H1 (cell line): ENCODE measurements around the gene SMARCA5. TPM values are rescaled to one million over a fixed set of nuclear protein-coding genes. Genes with fewer than 3 reads are reported as not detected.

Experiments
- ASH2L ChIP-seq: fragments of 200-600, 300-600 bp; sonication (generic); IDR thresholded peaks from one replicate; pipeline ENCODE4 v1.7.1; 2017; ENCODE audit warnings: low read length
- BRCA1 ChIP-seq: IDR thresholded peaks from 2 replicates; pipeline ENCODE4 v1.6.1; 2012; ENCODE audit warnings: low read depth, low read length, improper control_type of control experiment
- CHD1 ChIP-seq: IDR thresholded peaks from 2 replicates; pipeline ENCODE4 v1.6.1; 2012; ENCODE audit warnings: low read depth, low read length, improper control_type of control experiment
- EP300 ChIP-seq, 2 experiments: IDR thresholded peaks; 1 replicate in 1 of 2; 2 replicates in 1 of 2; pipeline ENCODE4 v1.6.1; 2011 to 2012; ENCODE audit warnings: low read depth in 2 of 2, low read length in 2 of 2, mild to moderate bottlenecking in 2 of 2, borderline replicate concordance in 1 of 2, inconsistent platforms in 1 of 2, moderate library complexity in 1 of 2
- GTF2F1 ChIP-seq: IDR thresholded peaks from 2 replicates; pipeline ENCODE4 v1.6.1; 2012; ENCODE audit warnings: low read depth, low read length, improper control_type of control experiment, borderline replicate concordance
- KDM4A ChIP-seq: IDR thresholded peaks from one replicate; pipeline ENCODE4 v1.7.1; 2012; ENCODE audit warnings: low read depth, mild to moderate bottlenecking, moderate library complexity, low read length, inconsistent platforms; ENCODE audit not compliant: severe bottlenecking
- PHF8 ChIP-seq: fragments of 200-600 bp; sonication (generic); conservative IDR thresholded peaks from 2 replicates; pipeline ENCODE4 v1.7.1; 2012; ENCODE audit warnings: low read depth, mild to moderate bottlenecking, inconsistent platforms, low read length, moderate library complexity
- polyA plus RNA-seq, 7 experiments: library from polyadenylated mRNA; depleted of rRNA in 3 of 7; stranded (reverse) in 5 of 7; unstranded in 2 of 7; fragments of >200 nt in 5 of 7; fragments of 200-250 nt in 2 of 7; gene quantifications; 1 replicate in 5 of 7; 2 replicates in 1 of 7; 4 replicates in 1 of 7; pipeline versions ENCODE4 v1.2.1 to v1.2.3, GENCODE V29; 2011 to 2013; ENCODE audit warnings: missing spikeins in 2 of 7, mixed read lengths in 2 of 7
- total RNA-seq: library from RNA; stranded (reverse); fragmentation: NEBNext Ultra II Directional; extraction: Animal tissue kit (Norgen Biotek cat#: 25700); gene quantifications from 2 replicates; pipeline ENCODE4 v1.2.1, GENCODE V29; 2021
- TF ChIP-seq, protein P1 (sequence below): IDR thresholded peaks from 2 replicates; pipeline ENCODE4 v1.6.1; 2012; ENCODE audit warnings: low read length, inconsistent platforms

Gene SMARCA5
- total and polyA plus RNA-seq, 2 of the 8 experiments (the other 6 are each of a cell fraction or from before 2014, with no cell fraction given) = 13.9 to 112 TPM

DNA sequence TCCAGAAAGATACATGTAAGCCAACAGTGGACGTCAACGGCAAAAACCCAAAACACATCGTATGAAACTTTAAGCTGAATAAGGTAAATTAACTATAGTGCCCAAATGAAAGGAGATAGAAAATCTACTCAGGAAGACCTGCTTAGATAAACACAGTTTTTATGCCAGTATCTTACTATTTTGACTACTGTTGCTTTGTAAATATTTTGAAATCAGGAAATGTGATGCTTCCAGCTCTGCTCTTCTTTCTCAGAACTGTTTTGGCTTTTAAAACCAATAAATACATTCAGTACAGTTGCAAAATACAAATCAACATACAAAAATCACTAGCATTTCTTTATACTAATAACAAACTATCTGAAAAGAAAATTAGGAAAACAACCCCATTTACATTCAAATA is 83.8 kb downstream of the SMARCA5 start (continued):
- TF ChIP-seq PHF8 = no peak
- no peak for TF ChIP-seq GTF2F1
- TF ChIP-seq BRCA1 = no peak
- TF ChIP-seq EP300 (IDR thresholded peaks at IDR 0.05; ENCODE audit: borderline replicate concordance in 1 of 2, low read depth in 2 of 2, low read length in 2 of 2) = no peak
- TF ChIP-seq KDM4A = no peak
- TF ChIP-seq, protein P1, sequence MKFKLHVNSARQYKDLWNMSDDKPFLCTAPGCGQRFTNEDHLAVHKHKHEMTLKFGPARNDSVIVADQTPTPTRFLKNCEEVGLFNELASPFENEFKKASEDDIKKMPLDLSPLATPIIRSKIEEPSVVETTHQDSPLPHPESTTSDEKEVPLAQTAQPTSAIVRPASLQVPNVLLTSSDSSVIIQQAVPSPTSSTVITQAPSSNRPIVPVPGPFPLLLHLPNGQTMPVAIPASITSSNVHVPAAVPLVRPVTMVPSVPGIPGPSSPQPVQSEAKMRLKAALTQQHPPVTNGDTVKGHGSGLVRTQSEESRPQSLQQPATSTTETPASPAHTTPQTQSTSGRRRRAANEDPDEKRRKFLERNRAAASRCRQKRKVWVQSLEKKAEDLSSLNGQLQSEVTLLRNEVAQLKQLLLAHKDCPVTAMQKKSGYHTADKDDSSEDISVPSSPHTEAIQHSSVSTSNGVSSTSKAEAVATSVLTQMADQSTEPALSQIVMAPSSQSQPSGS = no peak
- no peak for TF ChIP-seq CHD1
- no peak for TF ChIP-seq ASH2L
- TF ChIP-seq, all 59 proteins: peak for 0
